Left hindlimb (tissue), 1 donor: ENCODE measurements around the gene NEK10.

Source experiments
- DNase-seq: peaks from one replicate; pipeline ENCODE4 v3.0.0-alpha.2; 2018

Gene NEK10

DNA sequence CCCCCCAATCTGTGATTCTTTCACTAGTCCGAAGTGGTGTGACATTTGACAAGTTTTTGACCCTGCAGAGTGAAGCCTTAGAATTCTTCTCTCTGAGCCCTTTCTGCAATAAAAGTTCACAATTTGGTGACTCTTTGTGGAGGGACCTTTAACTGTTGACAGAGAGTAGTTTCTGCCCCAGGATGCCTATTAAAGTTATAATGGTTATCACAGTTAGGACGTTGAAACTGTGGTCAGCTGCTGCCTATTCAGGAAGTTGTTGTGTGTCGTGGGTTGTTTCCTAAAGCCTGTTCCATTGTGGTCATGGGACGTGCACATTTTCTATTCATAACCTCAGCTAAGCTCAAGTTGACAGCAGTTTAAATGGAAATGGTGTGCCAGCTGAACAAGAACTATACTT lies 274.5 kb downstream of the NEK10 start:
- DNase-seq, result no peak

DNA sequence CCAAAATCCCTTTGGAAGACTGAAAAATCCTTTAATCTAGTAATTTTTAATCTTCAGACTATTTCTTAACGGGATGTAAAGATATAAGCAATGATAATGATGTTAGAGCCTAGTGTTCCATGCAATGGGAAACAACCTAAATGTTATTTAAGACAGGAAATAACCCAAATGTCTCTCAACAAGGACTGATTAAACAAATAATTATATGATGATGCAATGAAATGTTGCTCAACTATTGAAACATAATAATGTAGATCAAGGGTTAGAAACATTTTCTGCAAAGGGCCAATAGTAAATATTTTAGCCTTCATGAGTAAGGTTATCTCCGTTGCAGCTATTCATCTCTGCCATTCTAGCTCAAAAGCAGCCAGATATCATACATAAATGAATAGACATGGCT lies 275.4 kb downstream of the NEK10 start:
- DNase-seq, result no peak

DNA sequence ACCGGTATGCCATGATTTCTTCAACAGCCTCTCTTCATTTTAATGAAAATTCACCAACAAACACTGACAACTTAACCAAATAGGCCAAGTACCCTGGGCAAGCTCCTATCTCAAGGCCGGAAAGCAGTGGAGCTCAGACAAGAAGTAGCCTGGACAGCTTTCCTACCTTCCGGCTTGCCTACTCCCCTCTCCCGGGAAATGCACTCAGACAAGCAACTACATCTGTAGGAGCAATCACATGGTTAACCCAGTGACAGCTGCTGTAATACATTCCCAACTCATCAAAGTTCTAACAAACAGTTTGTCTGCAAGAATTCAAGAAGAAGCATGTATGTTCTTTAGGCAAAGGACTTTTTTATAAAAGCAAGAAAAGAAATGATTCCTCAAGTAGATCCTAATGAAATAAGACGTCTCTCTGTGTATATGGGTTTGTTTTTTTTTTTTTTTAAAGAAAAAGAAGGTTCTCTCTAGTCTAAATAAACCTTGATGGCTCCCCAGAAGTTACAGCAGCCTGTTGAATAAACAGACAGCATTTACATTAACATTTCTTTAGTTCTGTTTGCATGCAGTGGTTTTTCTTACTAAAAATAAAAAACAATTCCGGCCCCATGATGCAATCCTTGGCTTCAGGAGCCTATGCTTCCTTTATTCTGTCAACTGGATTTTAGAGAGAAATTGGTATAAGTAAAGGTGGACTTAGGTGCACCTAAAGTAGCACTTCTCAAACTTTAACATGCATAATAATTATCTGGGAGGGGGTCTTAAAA lies 278.7 kb downstream of the NEK10 start:
- DNase-seq, result no peak

DNA sequence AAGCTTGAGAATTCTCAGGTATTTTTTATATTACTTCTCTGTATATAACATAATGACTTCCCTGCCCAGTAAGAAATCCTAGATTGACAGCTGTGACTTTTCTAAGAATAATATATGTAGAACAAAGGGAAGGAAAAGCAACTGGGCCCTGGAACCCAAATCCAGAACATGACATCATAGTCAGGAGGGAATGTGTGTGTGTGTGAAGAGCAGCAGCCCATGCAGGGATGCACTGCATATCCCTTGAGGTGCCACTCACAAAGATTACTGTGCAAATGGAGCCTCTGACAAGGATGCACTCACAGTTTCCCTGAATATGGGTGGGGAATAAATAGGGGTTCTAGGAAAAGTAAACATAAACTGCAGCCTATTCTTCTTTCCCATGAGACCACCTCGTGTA lies 279.5 kb downstream of the NEK10 start:
- no peak for DNase-seq

DNA sequence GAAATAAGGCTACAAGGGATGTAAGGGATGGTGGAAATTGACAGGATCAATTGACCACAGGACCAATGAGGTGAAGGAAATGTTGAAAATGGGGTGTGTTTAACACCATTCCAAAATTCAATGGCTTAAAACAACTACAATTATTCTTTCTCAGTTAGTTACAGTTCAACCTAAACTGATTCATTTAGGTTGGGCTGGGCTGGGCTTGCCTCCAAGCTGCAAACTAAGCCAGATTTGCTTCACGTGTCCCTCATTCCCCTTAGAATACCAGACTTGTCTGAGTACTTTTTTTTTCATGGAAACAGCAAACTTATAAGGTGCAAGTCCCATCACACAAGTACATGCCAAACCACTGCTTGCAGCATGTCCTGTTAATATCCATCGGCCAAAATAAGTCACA lies 280.1 kb downstream of the NEK10 start:
- peak; percentile 48 for DNase-seq

DNA sequence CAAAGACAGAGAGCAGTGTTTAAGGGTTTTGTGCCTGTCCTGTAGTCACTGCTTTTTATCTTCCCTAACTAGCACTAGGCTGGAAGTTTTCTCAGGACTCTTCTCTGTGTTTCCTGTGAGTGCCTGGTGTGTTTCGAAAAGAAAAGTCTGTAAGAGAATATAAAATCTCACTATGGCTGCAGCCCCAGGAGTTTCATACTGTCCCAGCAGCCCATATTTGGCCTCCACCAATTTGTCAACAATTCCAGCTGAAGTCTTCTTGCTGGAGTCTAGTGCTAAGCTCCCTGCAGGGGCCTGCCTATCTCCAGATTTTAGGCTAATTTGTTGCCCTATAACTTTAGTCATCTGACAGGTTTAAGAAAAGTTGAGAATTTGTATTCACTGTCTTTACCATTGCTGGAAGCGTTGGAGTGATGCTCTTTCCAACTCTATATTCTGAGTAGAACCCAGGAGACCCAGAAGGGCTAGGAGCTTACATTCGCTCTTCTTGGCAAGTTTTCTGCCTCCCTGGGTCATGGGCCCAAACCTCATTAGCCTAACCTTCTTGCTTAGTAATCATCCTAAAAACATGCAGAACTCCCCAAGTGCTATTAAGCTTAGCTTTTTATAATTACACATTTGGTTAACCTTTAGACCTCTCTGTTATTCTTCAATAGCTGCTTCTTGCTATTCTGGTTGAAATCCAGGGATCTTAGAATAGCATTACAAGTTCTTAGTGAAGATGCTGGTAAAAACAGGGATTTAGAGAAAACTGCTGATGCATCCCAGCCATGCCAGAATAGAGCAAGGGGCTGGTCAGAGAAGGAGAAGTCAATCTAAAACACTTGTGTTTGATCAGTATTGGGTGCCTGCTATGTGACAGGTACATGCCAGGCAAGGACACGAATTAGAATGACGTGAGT lies 283.1 kb downstream of the NEK10 start:
- DNase-seq, result no peak

DNA sequence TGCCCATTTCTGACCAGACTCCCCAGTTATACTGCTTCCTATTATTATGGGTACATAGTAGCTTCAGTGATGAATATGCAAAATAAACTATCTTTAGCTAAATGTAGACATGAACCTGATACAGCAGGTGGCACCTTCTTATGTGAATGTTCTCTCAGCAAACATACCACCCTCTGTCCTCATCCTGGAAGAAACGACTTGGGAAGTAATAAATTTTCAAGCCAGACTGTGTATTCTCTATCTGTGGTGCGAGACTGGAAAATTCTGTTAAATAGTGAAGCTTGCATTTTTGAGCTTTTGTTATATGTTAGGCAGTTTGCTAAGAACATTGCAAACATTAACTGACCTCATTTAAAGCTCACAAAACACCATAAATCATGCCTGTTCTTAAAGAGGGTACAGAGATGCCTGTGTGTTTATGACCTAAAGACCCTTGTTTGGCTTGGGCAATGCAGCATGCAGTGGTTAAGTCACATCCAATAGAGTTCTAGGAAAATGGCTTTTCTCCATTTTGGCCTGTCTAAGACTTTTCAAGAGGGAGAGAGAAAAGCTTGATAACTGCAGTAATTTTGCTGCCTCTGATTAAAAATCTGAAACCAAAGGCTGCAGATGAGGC lies 287.1 kb downstream of the NEK10 start:
- no peak for DNase-seq

DNA sequence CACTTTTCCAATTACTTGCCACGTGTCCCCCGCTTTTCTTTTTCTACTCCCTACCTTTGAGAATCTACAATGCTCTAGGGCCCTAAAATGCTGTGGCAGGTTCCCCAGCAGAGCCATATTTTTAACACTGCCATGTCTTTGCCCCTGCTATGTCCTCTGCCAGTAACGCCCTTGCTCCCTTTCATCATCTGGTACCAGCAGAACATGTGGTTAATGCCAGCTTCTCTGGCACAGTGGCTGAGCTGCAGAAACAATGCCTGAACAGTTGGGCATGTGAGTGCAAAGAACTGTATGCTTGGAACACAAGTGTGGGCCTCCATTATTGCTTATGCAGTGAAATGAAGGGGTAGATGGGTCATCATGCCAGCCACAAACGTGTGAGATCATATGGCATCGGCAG lies 287.6 kb downstream of the NEK10 start:
- DNase-seq, result no peak

DNA sequence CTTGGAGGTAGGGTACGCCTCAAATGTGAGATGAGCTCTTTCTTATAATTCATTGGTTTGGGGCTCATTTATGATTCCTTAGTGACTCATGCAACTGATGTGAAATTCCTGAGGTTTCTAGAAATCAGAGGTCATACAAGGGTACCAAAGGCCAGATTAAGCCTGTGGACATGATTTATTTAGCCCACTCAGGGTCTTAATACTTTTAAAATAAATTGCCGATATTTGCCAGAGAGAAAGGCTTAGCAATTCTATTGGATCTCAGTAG lies 289.0 kb downstream of the NEK10 start:
- no peak for DNase-seq

DNA sequence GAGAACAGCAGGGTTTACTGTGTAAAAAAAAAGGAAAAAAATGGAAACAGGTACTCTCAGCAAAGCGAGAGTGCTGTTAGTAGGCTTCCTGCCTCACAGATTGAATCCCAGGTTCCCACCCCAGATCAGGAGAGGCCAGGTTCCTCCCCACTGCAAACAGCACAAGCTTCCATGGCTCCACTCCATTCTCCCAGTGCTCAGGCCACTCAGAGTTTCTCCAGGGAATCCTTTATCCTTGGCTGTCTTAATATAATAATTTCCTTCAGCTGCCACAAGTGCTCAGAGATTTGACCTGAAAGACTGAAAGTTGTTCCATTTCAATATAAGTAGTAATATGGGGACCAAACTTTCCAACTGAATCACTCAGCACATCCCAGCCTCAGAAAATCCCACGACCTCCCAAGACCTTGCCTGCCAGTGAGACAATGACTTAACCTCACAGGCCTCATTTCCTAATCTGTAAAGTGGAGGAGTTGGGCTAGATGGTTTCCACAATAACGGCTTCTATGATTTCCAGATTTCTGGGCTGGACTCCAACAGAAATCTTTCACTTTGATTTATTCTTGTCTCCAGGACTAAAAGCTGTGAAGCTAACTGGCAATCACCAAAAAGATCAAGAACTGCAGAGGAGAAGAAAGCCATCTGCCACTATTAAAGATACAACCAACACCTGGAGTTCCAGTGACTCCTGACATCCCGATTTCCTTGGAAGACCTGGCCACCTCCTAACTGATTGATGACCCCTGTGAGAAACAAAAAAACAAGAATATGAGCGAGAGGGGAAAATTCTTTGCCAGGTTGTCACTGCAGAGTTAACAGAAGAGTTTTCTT lies 289.5 kb downstream of the NEK10 start:
- no peak for DNase-seq

DNA sequence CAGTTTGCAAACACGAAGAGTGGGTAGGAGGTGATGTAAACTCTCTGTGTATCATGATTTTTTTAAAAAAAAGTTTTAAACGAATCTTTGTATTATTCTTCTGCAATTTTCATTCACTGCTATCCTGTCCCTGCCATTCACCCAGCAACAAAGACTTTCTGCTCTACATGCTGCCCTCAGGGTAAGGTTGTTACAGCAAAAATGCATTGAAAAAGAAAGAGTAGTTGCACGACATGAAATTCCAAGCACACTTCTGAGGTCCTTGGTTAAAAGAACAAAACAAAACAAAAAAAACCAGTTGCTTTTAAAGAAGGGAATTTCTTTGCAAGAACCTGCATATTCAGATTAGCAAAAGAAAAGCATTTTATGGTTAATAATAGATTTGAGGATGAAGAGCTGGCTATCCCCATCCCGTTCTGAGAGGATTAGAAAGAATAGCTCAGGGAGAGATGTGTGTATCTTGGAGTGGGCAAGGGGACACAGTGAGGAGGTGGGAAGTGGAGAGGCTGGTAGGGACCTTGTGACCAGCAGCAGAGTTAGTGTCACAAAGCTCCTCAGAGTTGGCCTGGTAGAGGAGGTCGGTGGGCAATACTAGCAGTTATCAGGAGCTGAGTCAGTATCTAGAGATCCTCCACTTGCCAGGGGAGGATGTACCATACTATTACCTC lies 290.8 kb downstream of the NEK10 start:
- DNase-seq, result no peak

DNA sequence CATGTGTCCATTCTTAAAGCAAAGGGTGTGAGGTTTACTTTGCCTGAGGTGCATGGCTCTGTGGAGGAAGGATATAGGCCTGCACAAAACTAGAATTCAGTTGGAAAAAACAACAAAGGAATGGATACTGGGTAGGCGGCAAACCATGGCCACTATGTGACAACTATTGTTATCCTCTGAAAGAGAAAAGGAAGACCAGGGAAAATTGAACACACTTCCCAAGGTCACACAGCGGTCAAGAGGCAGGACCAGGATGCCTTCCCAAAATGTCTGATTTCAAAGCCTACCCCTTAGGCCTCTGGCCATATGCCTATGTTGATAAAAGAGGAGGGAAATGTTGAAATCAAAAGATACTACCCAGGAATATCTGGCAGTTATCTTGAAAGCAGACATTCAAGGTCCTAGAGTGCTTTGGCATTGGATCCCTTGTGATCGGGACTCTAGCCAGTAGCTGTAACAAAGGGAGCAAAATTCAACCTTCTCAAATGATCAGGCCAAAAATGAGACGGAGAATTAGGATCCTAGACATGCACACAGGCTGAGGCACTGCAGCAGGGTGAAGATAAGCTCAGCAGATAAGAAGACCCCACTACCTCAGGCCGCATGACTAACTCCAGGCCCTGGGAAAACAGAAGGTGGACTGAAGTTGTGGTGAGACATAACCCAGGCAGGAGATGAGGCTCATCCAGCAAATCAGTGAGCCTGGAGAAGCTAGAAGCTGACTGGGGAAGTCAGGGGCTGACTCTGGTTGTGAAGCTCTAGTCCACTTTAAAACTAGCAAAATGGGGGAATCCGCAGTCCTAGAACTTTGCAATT lies 292.2 kb downstream of the NEK10 start:
- no peak for DNase-seq

DNA sequence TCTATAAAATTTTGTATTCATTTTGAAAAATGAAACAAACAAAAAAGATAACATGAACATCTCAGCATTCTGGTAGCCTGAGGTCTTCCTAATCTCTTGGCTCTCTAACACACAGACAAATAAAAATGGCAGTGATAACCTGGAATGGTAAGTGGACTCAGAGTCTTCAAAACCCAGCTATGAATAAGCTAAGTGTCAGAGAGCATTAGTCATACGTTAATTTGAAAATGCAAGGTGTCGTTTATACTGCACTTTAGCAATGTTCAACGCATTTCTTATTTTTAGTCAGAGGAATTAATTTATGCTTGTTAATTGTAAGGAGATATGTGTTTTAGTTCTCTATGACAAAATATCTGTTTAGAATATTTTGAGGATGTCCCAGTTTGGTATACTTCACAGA lies 294.3 kb downstream of the NEK10 start:
- DNase-seq, result no peak

DNA sequence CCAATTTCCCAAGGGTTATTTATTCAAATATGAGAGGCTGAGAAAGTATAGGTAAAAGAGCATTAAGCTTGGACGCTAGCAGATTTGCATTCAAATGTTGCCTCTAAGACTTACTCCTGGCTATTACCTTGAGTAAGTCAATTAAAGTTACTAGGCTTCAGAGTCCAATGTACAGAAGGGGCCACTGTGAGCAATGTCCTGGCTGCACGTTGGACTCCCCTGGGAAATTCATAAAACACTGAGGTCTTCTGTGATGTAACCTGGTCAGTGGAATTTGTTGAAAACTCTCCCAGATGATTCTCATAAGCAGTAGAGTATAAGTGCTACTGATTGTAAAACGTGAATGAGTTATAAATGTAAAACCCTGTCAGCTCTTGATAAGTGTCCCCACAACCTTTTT lies 295.3 kb downstream of the NEK10 start:
- no peak for DNase-seq

DNA sequence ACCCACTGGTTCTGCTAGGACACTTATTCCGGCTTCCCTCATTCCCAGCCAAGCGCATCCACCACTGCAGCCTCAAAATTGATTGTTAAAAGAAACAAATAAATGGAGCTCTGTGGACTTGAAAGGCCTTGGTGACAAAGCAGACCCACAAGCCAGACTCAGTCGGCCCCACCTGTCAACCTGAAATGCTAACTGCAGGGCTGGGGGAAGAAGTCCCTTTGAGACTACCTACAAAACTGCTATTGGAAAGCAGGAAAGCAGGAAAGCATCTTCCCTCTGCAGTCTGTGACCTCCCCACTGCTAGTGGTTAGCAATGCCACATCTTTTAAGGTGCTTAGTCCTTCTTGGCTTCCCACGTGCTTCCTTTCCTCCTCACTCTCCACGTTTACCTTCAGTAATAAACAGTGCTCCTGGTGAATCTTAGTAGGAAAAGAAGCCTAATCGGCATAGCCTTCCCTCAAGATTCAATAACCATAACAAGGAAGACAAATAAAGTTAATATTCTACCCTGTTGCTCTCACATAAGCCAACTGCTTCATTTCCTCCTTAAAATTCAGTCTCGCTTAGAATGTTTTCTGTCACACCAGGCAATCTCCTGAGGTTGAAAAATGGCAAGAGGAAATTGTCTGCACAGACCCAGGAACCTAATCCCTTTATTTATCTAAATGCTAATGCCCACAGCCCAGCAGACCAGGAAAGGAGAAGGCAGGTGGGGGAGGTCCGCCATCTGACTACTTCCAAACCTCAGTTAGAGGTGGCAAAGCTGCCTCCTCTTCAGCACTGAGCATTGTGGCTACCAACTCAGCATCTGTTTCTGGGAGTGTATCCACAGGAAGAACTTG lies 296.2 kb downstream of the NEK10 start:
- no peak for DNase-seq

DNA sequence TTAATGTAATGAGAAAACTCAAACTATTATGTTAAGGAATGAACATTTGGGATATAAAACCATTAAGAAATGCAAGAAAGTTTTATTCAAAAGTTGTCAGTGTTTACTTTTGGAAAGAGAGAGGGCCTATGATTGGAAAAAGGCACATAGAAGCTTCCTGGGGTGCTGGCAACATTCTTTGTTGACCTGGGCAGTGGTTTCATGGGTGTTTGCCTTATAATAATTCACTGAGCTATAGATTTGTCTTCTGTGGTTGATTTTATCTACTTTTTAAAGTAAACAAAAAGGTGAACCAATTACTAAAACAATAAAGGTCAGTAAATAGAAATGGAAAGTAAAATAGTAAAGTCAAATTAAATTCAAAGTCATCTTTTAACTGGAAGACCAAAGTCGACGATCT lies 308.8 kb downstream of the NEK10 start:
- no peak for DNase-seq
